H1 (cell line): ENCODE results near the gene MED1. TPM values are rescaled to one million over a fixed set of nuclear protein-coding genes. Genes with fewer than 3 reads are reported as not detected.

Source experiments
- CTCF ChIA-PET: fragments of 300-600 bp; sonication (Branson Sonifier 250); formaldehyde crosslinking; loops from one replicate; lab custom pipeline; 2021; ENCODE audit not compliant: partially characterized antibody; lab: Charles Lee
- POLR2A ChIA-PET: fragments of 300-600 bp; sonication (Branson Sonifier 250); formaldehyde crosslinking; loops from one replicate; lab custom pipeline; 2021; ENCODE audit warnings: inconsistent platforms; ENCODE audit not compliant: partially characterized antibody; lab: Charles Lee
- DNase-seq, 2 experiments: peaks; one replicate each; pipeline versions ENCODE4 v3.0.0 to v3.0.0-alpha.2; 2010 to 2022; ENCODE audit warnings: low spot score in 2 of 2, low read depth in 1 of 2, mixed read lengths in 1 of 2
- FAIRE-seq: peaks from 2 replicates; lab custom pipeline; 2011; peaks lifted over from hg19 to GRCh38; lab: Jason Lieb, UNC
- H2AFZ ChIP-seq: 2 replicates; pipeline ENCODE4 v1.8.1; 2012; ENCODE audit warnings: low read length, inconsistent platforms
- H2AK5ac ChIP-seq: 2 replicates; pipeline ENCODE4 v1.6.1; 2013; ENCODE audit warnings: low read depth, low read length
- H2BK120ac ChIP-seq: replicated peaks from 2 replicates; pipeline ENCODE3; 2013; ENCODE audit warnings: low read depth, low read length, inconsistent platforms
- H2BK12ac ChIP-seq: 2 replicates; pipeline ENCODE4 v1.6.1; 2013; ENCODE audit warnings: low read depth, low read length
- H2BK15ac ChIP-seq: 2 replicates; pipeline ENCODE4 v1.6.1; 2013; ENCODE audit warnings: low read length
- H2BK20ac ChIP-seq: 2 replicates; pipeline ENCODE4 v1.6.1; 2013; ENCODE audit warnings: low read length
- H2BK5ac ChIP-seq: 2 replicates; pipeline ENCODE4 v1.6.1; 2013; ENCODE audit warnings: low read depth, low read length
- H3K14ac ChIP-seq: 2 replicates; pipeline ENCODE4 v1.6.1; 2013; ENCODE audit warnings: inconsistent platforms; ENCODE audit not compliant: insufficient read length
- H3K18ac ChIP-seq: 2 replicates; pipeline ENCODE4 v1.6.1; 2013; ENCODE audit warnings: low read length; ENCODE audit errors: extremely low read depth
- H3K23ac ChIP-seq: 2 replicates; pipeline ENCODE4 v1.6.1; 2013; ENCODE audit warnings: inconsistent platforms; ENCODE audit not compliant: insufficient read length
- H3K23me2 ChIP-seq: 2 replicates; pipeline ENCODE4 v1.6.1; 2013; ENCODE audit warnings: low read depth, low read length
- H3K27ac ChIP-seq: 2 replicates; pipeline ENCODE4 v1.6.1; 2011; ENCODE audit warnings: low read depth, low read length, inconsistent platforms
- H3K27me3 ChIP-seq, 4 experiments: replicated peaks in 1 of 4; 1 replicate in 1 of 4; 2 replicates in 3 of 4; pipeline versions ENCODE4 v1.6.1 to v1.8.1; 2011 to 2013; ENCODE audit warnings: low read length in 3 of 4, mild to moderate bottlenecking in 3 of 4, inconsistent platforms in 2 of 4, mixed read lengths in 2 of 4, moderate library complexity in 1 of 4; ENCODE audit not compliant: control insufficient read depth in 3 of 4, insufficient read depth in 3 of 4; ENCODE audit errors: extremely low read depth in 1 of 4
- H3K36me3 ChIP-seq, 4 experiments: 2 replicates each; pipeline versions ENCODE4 v1.6.1 to v1.8.1; 2011 to 2013; ENCODE audit warnings: mild to moderate bottlenecking in 4 of 4, low read length in 3 of 4, moderate library complexity in 2 of 4, control low read depth in 1 of 4, inconsistent platforms in 1 of 4; ENCODE audit not compliant: insufficient read depth in 4 of 4, control insufficient read depth in 2 of 4
- H3K4ac ChIP-seq: replicated peaks from 2 replicates; pipeline ENCODE3; 2013; ENCODE audit warnings: low read length, low read depth, mixed read lengths, inconsistent platforms; ENCODE audit not compliant: insufficient read length
- H3K4me1 ChIP-seq, 4 experiments: replicated peaks in 1 of 4; 1 replicate in 1 of 4; 2 replicates in 3 of 4; pipeline versions ENCODE4 v1.6.1 to v1.8.1; 2011 to 2013; ENCODE audit warnings: low read length in 3 of 4, inconsistent platforms in 2 of 4, mixed read lengths in 1 of 4; ENCODE audit not compliant: insufficient read depth in 4 of 4, control insufficient read depth in 3 of 4
- H3K4me2 ChIP-seq, 2 experiments: 2 replicates each; pipeline versions ENCODE4 v1.6.1 to v1.8.1; 2011 to 2013; ENCODE audit warnings: low read depth in 2 of 2, low read length in 2 of 2, control low read depth in 1 of 2, inconsistent platforms in 1 of 2, mild to moderate bottlenecking in 1 of 2; ENCODE audit not compliant: insufficient read depth in 1 of 2
- H3K4me3 ChIP-seq, 4 experiments: fragments of 200-600, 300-600 bp in 1 of 4; sonication (generic), shearing (Covaris generic), sonication (Bioruptor Twin) in 1 of 4; 2 replicates each; pipeline versions ENCODE4 v1.5.1 to v1.8.1; 2011 to 2016; ENCODE audit warnings: low read length in 4 of 4, low read depth in 3 of 4, control low read depth in 2 of 4, inconsistent platforms in 2 of 4, mild to moderate bottlenecking in 2 of 4, mixed read lengths in 1 of 4, moderate library complexity in 1 of 4; ENCODE audit not compliant: insufficient read depth in 2 of 4; ENCODE audit errors: extremely low read depth in 1 of 4
- H3K56ac ChIP-seq: replicated peaks from 2 replicates; pipeline ENCODE3; 2013; ENCODE audit warnings: low read depth, mild to moderate bottlenecking, mixed read lengths, low read length, inconsistent platforms; ENCODE audit not compliant: insufficient read length
- H3K79me1 ChIP-seq: 2 replicates; pipeline ENCODE4 v1.6.1; 2013; ENCODE audit warnings: low read depth, low read length, control low read depth
- H3K79me2 ChIP-seq, 2 experiments: 2 replicates each; pipeline versions ENCODE4 v1.6.1 to v1.8.1; 2012 to 2013; ENCODE audit warnings: low read length in 2 of 2, mild to moderate bottlenecking in 2 of 2, inconsistent platforms in 1 of 2; ENCODE audit not compliant: insufficient read depth in 2 of 2, control insufficient read depth in 1 of 2
- H3K9ac ChIP-seq, 4 experiments: replicated peaks in 1 of 4; 1 replicate in 1 of 4; 2 replicates in 3 of 4; pipeline versions ENCODE4 v1.6.1 to v1.8.1; 2011 to 2013; ENCODE audit warnings: low read depth in 3 of 4, low read length in 3 of 4, control low read depth in 2 of 4, mild to moderate bottlenecking in 2 of 4, moderate library complexity in 2 of 4, inconsistent platforms in 1 of 4; ENCODE audit errors: extremely low read depth in 1 of 4
- H3K9me3 ChIP-seq, 2 experiments: 2 replicates each; pipeline versions ENCODE4 v1.6.1 to v1.8.1; 2012 to 2013; ENCODE audit warnings: mild to moderate bottlenecking in 2 of 2, moderate library complexity in 2 of 2, control low read depth in 1 of 2, inconsistent platforms in 1 of 2, low read depth in 1 of 2, low read length in 1 of 2, mixed read lengths in 1 of 2; ENCODE audit not compliant: insufficient read depth in 2 of 2
- H4K20me1 ChIP-seq, 2 experiments: replicated peaks in 1 of 2; 2 replicates each; pipeline versions ENCODE3 to v1.8.1; 2011 to 2013; ENCODE audit warnings: inconsistent platforms in 2 of 2, low read length in 2 of 2, mild to moderate bottlenecking in 1 of 2; ENCODE audit not compliant: insufficient read depth in 2 of 2, control insufficient read depth in 1 of 2
- H4K5ac ChIP-seq: 2 replicates; pipeline ENCODE4 v1.6.1; 2013; ENCODE audit warnings: low read length, low read depth, mixed read lengths, inconsistent platforms; ENCODE audit not compliant: insufficient read length
- H4K8ac ChIP-seq: 2 replicates; pipeline ENCODE4 v1.8.0; 2013; ENCODE audit warnings: mild to moderate bottlenecking, moderate library complexity, low read length, inconsistent platforms; ENCODE audit not compliant: insufficient read depth; ENCODE audit errors: extremely low read depth
- H4K91ac ChIP-seq: replicated peaks from 2 replicates; pipeline ENCODE3; 2013; ENCODE audit warnings: low read length, mixed read lengths, inconsistent platforms; ENCODE audit not compliant: insufficient read length
- BCL11A ChIP-seq, 2 experiments: IDR thresholded peaks; one replicate each; pipeline ENCODE4 v1.6.1; 2011; ENCODE audit warnings: low read depth in 2 of 2, low read length in 2 of 2, mild to moderate bottlenecking in 2 of 2
- EP300 ChIP-seq, 2 experiments: IDR thresholded peaks; 1 replicate in 1 of 2; 2 replicates in 1 of 2; pipeline ENCODE4 v1.6.1; 2011 to 2012; ENCODE audit warnings: low read depth in 2 of 2, low read length in 2 of 2, mild to moderate bottlenecking in 2 of 2, borderline replicate concordance in 1 of 2, inconsistent platforms in 1 of 2, moderate library complexity in 1 of 2
- FOSL1 ChIP-seq: IDR thresholded peaks from 2 replicates; pipeline ENCODE4 v1.6.1; 2011; ENCODE audit warnings: mild to moderate bottlenecking, low read depth, low read length, moderate library complexity; ENCODE audit not compliant: insufficient read depth
- HDAC6 ChIP-seq: IDR thresholded peaks from one replicate; pipeline ENCODE4 v1.7.1; 2012; ENCODE audit warnings: low read depth, mild to moderate bottlenecking, inconsistent platforms, low read length, moderate library complexity
- NRF1 ChIP-seq: IDR thresholded peaks from 2 replicates; pipeline ENCODE4 v1.6.1; 2011; ENCODE audit warnings: mild to moderate bottlenecking, low read depth, low read length, improper control_type of control experiment
- SAP30 ChIP-seq: fragments of 300-600 bp; sonication (generic); IDR thresholded peaks from 2 replicates; pipeline ENCODE4 v1.7.1; 2012; ENCODE audit warnings: low read length, moderate library complexity, mild to moderate bottlenecking, inconsistent platforms; ENCODE audit not compliant: insufficient read depth, insufficient replicate concordance
- SP2 ChIP-seq: IDR thresholded peaks from 2 replicates; pipeline ENCODE4 v1.6.1; 2012; ENCODE audit warnings: mild to moderate bottlenecking, low read length, inconsistent platforms
- TBP ChIP-seq: IDR thresholded peaks from 2 replicates; pipeline ENCODE4 v1.6.1; 2011; ENCODE audit warnings: low read depth, low read length, improper control_type of control experiment
- WGBS, 2 experiments: shearing (Covaris generic) in 1 of 2; methylation state at CpG; one replicate each; pipeline versions ENCODE4 v1.1.6 to v1.1.7; 2013 to 2015; ENCODE audit warnings: low lambda C conversion rate in 2 of 2, mixed read lengths in 2 of 2, inconsistent platforms in 1 of 2, low coverage in 1 of 2, missing lambda C conversion rate in 1 of 2; ENCODE audit not compliant: insufficient replicate concordance in 2 of 2, insufficient coverage in 1 of 2, insufficient read length in 1 of 2; ENCODE audit errors: extremely low coverage in 1 of 2, missing lambda C conversion rate in 1 of 2; 5-methylcytosine and 5-hydroxymethylcytosine counted together
- polyA plus RNA-seq, 7 experiments: library from polyadenylated mRNA; depleted of rRNA in 3 of 7; stranded (reverse) in 5 of 7; unstranded in 2 of 7; fragments of >200 nt in 5 of 7; fragments of 200-250 nt in 2 of 7; gene quantifications; 1 replicate in 5 of 7; 2 replicates in 1 of 7; 4 replicates in 1 of 7; pipeline versions ENCODE4 v1.2.1 to v1.2.3, GENCODE V29; 2011 to 2013; ENCODE audit warnings: missing spikeins in 2 of 7, mixed read lengths in 2 of 7
- total RNA-seq: library from RNA; stranded (reverse); fragmentation: NEBNext Ultra II Directional; extraction: Animal tissue kit (Norgen Biotek cat#: 25700); gene quantifications from 2 replicates; pipeline ENCODE4 v1.2.1, GENCODE V29; 2021
- TF ChIP-seq, protein P1 (sequence below): IDR thresholded peaks from 2 replicates; pipeline ENCODE4 v1.6.1; 2012; ENCODE audit warnings: inconsistent platforms

MED1 gene
- total and polyA plus RNA-seq, 2 of the 8 experiments (the other 6 are each of a cell fraction or from before 2014, with no cell fraction given), result 24.7 to 56.5 TPM

DNA sequence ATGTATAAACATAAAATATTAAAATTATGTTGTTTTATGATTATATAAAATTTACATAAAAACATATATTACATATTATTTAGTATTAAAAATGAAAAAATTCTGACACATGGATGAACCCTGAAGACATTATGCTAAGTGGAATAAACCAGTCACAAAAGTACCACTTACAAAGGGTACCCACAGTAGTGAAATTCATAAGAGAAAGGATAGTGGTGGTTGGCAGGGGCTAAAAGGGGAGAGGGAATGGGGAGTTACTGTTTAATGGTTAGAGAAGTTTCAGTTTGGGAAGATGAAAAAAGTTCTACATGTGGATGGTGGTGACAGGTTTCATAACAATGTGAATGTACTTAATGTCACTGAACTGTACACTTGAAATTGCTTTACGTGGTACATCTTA is 91.1 kb downstream of the MED1 start:
- Histone ChIP-seq H3K56ac (no peak overlapping the region), H4K20me1 (peaks cover 0 to 2% of the 10 kb centered on the region in 2 experiments), H3K79me1 (no peaks in the 10 kb centered on the region), H3K4me3 (no peak overlapping the region), H3K18ac (no peak overlapping the region), H3K9ac (no peak overlapping the region), H4K5ac (no peak overlapping the region), H2AFZ (no peak overlapping the region), H3K79me2 (no peaks in the 10 kb centered on the region), H2AK5ac (no peak overlapping the region), H3K23me2 (no peaks in the 10 kb centered on the region), H3K27ac (no peak overlapping the region), H2BK120ac (no peak overlapping the region), H2BK20ac (no peak overlapping the region), H3K14ac (no peak overlapping the region), H4K91ac (no peak overlapping the region), H4K8ac (no peak overlapping the region), H2BK15ac (no peak overlapping the region), H3K4me1 (no peaks in the 10 kb centered on the region; a peak in 1 of 7 replicates), H2BK5ac (no peak overlapping the region), H3K4ac (no peak overlapping the region), H3K9me3 (no peaks in the 10 kb centered on the region), H3K23ac (no peak overlapping the region), H2BK12ac (no peak overlapping the region), H3K4me2 (no peak overlapping the region), H3K36me3 (no peaks in the 10 kb centered on the region), H3K27me3 (no peaks in the 10 kb centered on the region)
- CTCF ChIA-PET, result no interaction called here
- WGBS, 2 experiments, result 90% methylated on average over 1 of the region's 1 CpG; no CpG with 5 or more reads in 1 of the 2 experiments
- TF ChIP-seq FOSL1, result no peak
- no peak for TF ChIP-seq EP300 (IDR thresholded peaks at IDR 0.05; ENCODE audit: borderline replicate concordance in 1 of 2, low read depth in 2 of 2, low read length in 2 of 2)
- no peak for TF ChIP-seq NRF1
- no peak for TF ChIP-seq SP2
- no peak for TF ChIP-seq SAP30
- TF ChIP-seq, protein P1, sequence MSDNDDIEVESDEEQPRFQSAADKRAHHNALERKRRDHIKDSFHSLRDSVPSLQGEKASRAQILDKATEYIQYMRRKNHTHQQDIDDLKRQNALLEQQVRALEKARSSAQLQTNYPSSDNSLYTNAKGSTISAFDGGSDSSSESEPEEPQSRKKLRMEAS, result no peak
- no peak for TF ChIP-seq BCL11A (IDR thresholded peaks at IDR 0.05; ENCODE audit: low read depth in 2 of 2, low read length in 2 of 2)
- TF ChIP-seq TBP, result no peak
- TF ChIP-seq HDAC6, result no peak
- FAIRE-seq (no peak), DNase-seq (no peak)
- POLR2A ChIA-PET, result no interaction called here
